Effector CD8-positive, alpha-beta T cell (primary cell): ENCODE data around the gene STARD6.
"Not testable (repeated sequence)": the region's sequence is repeated elsewhere in the genome, so short reads cannot be mapped to it uniquely, and the experiment has no call there.

Experiments used
- DNase-seq: peaks from one replicate; lab custom pipeline; 2025; lab: John Stamatoyannopoulos, UW
- total RNA-seq, 4 experiments: gene quantifications; one replicate each; lab custom pipeline; 2026; lab: John Stamatoyannopoulos, UW

Gene STARD6, protein sequence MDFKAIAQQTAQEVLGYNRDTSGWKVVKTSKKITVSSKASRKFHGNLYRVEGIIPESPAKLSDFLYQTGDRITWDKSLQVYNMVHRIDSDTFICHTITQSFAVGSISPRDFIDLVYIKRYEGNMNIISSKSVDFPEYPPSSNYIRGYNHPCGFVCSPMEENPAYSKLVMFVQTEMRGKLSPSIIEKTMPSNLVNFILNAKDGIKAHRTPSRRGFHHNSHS
- total RNA-seq, result 0 to 0.35 (median 0.09) reads per million in 4 experiments

DNA sequence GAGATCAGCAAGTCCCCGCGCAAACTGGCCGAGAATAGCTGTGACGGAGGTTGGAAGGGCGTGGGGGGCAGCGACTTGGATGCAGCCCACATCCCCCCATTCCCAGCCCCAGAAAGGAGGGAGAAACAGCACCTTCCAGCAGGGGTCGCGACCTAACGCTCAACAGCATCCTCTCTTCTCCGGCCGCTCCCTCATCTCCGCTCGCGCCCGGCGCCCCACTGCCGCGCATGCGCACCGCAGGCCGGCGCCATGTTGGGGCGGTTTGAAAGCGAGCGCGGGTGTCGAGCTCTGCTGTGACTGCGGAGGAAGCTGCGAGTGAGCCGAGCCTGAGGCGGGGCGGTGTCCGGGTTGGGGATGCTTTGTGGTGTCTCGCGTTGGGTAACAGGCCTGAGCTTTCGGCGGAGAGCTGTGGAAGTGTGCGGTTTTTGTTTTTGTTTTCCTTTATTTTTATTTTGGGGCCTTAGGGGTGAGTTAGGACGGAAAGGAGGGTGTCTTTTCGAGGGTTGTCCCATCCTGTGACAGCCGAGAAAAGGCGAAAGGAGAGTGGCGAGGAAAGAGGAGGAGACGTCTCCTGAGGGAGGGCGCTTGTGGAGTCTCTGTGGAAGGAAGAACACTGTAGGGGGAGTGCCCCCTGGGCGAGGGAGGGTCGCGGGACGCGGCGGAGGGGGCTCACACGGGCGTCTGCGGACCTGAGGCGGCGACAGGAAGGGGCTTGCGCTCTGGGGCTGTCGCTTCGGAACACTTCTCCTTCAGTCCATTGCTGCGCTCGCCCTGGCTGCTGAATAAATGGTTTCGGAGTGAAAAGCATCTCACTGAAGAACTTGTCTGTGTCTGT is at the start of gene STARD6, which contains the start of gene C18orf54:
TSS of gene STARD6 (minus strand) at position 199 of the 835 bp plus-strand sequence. CDS start 3,285 bp downstream, outside the sequence.
TSS of gene C18orf54 (plus strand) at position 247 of the 835 bp plus-strand sequence. CDS start 2,667 bp downstream, outside the sequence.
- DNase-seq, result peak; percentile 82

DNA sequence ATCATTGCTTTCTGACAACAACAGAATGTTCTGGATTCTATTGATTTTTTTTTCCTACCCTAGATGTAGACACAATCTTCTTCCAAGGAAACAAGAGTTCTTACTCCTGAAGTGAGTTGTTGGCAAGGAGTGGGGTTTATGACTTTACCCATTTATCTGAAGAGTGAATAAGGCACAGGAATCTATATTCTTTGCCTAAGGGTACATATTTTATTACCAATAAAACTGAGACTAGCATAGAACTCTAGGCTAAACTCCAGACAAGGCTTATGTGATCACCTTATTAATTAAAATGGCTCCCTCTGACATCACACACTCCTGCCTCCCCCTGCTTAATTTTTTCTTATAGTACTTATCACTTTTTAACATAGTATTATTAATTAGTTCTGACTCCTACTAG is 47.6 kb upstream of the STARD6 start:
- no peak for DNase-seq

DNA sequence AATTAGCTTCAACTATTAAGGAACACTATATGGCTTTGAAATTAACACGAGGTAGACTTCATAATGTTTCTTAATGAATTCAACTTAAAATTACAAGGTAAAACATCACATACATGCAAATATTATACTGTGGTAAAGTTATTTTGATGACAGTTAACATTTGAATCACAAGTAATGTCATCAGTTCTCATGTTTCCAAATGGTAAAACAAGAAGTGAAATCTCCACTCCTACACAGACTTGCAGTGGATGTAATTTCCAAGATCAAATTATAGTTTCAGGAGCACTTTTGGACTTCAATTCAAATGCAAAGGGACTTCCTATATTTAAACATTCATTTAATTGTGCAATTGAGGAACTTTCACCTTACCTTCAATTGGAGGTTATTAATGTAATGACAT is 39.1 kb upstream of the STARD6 start:
- DNase-seq, result no peak

DNA sequence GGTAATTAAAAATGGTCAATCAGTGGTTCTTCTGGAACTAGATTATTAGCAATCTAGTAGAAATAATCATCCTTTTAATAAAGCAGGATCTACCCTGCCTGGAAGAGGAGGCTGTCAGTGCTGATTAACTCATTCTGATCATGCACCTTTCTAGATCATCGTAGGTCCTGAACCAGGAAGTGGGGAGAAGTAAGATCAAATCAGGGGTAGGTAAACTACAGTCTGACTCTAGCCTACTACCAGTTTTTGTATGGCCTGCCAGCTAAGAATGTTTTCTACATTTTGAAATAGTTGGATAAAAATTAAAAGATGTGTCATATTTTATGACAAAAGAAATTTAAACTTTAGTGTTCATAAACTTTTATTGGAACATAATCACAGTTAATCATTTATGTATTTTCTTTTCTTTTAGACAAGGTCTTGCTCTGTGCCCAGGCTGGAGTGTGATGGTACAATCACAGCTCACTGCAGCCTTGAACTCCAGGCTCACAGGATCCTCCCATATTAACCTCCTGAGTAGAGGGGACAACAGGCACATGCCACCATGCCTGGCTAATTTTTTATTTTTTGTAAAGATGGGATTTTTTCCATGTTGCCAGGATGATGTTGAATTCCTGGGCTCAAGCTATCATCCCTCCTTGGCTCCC is 36.1 kb upstream of the STARD6 start:
- DNase-seq, result no peak

DNA sequence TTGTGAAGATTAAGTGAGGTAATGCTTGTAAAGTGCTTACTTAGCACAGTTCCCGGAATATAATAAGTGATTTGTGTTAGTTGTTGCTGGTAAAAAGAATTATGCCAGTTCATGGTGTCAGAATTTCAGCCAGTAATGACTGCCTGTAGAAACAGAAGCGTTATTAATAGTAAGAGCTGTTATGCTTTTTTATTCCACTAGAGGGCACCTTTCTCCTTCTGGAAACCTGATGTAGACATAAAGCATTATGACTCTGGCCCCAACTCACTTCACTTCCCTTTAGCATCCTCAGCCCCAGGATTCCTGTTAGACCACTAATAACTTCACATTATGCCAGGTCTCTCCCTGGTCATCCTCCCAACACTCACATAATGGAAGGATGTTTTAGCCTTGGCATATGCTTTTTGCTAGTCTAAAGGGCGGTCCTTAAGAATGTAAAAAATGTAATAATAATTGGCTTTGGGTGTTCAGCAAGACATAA is 34.9 kb upstream of the STARD6 start:
- DNase-seq, result no peak

DNA sequence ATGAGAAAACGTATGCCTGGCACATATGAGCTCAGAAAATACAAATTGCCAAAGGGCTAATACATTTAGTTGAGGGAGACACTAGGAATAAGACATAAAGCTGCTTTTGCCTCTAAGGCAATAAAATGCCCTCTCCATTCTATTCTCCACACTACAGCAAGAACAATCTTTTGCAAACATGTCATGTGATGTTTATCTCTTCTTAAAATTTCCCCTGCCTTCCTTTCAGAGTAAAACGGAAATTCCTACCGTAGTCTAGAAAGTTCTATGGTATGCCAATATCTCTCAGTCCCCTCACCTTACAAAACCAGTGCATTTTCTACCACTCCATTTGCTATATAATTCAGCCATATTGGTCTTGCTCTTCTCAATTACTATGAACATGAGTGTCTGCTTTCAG is 33.2 kb upstream of the STARD6 start:
- DNase-seq, result no peak

DNA sequence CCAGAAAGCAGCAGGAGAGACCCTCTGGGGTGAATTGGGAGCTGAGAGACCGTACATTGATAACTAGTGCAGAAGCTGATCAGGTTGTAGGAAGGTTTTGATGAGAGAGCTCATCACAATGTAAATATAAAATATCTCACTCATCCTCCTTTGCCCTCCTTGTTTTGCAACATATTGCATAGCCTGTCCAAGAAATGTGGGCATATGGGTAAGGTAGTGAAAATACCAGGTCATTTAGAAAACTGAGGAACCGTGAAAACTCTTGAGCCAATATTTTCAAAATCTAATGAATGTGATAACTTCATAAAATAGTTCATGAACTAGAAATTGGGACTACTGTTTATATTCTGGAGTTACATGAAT is 31.5 kb upstream of the STARD6 start:
- DNase-seq, result no peak

DNA sequence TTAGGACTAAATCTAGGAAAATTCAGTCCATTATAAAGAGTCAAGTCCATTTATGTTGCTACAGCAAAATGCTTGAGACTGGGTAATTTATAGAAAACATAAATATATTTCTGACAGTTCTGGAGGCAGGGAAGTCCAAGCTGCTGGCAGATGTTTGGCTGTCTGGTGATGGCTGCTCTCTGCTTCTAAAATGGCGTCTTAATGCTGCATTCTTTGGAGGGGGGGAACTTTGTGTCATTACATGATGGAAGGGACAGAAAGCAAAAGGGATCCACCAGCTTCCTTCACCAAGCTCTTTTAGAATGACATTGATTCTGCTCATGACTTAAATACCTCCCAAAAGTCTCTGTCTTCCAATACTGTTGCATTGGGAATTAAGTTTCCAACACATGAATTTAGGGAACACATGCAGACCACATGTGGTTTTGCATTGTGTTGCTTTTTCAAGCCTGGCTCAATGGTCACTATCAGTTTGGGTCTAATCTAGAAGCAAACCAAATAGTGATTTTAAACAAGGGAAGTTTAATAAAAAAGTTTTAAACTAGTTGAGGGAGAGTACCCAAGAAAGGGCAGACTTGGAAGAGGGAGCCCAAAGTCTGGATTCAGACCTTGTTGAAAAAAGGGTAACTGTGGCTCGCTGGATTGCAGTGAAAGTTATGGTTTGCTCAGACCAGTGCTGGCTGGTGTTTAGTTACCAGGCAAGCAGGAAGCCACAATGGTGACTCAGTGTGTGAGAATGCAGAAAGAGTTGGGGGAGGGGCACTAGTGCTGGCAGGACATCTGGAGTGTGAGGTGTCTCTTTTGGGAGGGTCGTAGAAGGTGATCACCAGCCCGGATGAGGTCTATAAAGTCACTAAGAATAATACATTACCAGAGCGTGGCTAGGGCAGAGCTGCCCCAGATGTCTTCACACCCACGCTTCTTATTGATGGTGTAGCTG is 30.8 kb upstream of the STARD6 start:
- no peak for DNase-seq

DNA sequence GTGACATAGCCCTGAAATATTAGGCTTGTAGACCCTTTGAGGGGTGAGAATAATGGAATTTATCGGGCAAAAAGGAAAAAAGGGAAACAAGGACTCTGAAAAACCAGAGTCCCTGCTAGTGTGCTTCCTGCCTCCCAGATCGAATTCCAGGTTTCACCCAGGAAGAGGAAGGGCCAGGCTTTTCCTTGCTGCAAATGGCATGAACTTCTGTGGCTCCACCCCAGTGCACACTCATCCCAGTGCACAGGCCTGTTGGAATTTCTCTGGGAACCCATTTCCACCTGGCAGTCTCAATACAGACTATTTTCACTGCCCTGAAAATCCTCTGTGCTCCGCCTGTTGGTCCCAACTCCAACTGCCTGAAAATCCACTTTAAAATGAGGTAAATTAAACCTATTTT is 30.0 kb upstream of the STARD6 start:
- no peak for DNase-seq

DNA sequence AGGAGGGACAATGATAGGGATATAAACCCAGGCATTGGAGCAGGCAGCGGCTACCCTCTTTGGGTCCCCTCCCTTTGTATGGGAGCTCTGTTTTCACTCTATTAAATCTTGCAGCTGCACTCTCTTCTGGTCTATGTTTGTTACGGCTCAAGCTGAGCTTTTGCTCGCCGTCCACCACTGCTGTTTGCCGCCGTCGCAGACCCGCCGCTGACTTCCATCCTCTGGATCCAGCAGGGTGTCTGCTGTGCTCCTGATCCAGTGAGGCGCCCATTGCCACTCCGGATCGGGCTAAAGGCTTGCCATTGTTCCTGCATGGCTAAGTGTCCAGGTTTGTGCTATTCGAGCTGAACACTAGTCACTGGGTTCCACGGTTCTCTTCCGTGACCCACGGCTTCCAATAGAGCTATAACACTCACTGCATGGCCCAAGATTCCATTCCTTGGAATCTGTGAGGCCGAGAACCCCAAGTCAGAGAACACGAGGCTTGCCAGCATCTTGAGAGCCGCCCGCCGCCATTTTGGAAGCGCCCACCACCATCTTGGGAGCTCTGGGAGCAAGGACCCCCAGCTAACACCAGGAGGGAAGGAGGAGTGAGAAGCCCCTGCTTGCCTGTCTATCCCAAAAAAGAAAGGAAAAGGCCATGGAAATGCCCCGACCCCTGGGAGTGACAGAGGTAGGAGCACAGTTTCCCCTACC is 29.3 kb upstream of the STARD6 start:
- DNase-seq, result not testable (repeated sequence)

DNA sequence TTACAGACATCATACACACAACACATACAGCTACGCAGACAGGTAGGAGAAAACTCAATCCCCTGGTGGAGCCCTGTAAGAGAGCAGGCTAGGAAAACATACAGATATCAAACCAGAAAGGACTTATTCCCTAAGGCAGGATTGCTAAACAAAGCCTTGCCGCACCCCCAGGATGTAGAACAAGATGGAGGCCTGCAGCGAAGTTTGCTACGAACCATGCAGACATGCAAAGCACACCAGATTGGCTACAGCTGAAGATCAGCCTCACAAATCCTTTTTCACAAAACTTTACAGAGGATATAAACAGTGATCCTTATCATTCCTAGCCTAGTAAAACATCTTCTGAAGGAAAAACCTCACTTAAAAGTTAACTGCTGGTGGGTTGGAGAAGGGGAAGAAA is 28.4 kb upstream of the STARD6 start:
- no peak for DNase-seq

DNA sequence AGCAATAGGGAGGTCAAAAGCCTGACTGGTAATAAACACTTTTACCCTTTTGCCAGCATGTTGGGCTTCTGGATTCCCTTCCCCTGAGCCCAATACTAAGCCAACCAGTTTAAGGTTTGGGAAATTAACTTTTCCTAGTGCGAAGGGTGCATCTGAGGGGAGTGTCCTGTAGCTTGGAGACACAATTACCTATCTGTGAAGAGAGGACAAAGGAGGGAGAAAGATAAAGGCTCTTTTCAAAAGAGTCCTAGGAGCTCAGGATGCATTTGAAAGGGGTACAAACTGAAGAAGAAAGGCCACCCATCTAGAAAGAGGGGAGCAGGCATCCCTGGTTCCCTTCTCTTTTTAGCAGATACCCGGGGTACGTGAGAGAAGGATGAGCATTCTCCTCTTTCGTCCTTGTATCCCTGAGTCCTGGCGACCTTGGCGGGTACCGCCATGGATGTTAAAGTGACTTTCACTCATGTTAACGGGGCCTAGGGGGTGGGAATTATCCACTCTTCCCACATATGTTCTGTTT is 25.1 kb upstream of the STARD6 start:
- DNase-seq, result no peak

DNA sequence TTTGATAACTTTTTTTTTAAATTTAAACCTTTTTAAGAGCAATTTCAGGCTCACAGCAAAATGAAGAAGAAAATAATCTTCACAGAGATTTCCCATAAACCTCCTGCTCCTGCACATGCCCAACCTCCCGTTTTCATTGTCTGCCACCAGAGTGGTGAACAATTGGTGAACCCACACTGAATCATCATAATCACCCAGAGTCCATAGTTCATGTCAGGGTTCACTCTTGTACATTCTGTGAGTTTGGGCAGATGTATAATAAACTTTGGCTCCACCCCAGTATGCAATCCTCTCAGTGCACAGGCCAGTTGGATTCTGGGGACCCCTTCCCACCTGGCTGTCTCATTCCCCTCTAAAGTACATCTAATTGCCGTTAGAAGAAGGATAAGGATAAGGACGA is 24.4 kb upstream of the STARD6 start:
- no peak for DNase-seq

DNA sequence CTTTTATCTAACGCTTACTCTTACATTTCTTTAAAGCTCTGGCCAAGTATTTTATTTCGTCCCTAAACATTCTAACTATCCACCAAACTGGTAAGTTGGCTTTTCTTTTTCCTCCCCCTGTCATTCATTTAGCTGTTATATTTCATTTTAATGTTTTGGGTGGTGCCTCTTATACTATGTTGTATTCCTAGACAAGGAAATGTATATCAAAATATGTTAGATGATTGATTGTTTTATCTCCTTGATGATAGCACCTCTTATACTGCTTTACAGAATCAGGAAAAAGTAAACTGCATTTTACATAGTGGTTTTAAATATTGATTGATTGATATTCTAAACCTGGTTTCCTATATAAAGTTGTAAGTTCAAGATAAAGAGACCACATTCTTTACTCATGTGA is 24.0 kb upstream of the STARD6 start:
- DNase-seq, result no peak

DNA sequence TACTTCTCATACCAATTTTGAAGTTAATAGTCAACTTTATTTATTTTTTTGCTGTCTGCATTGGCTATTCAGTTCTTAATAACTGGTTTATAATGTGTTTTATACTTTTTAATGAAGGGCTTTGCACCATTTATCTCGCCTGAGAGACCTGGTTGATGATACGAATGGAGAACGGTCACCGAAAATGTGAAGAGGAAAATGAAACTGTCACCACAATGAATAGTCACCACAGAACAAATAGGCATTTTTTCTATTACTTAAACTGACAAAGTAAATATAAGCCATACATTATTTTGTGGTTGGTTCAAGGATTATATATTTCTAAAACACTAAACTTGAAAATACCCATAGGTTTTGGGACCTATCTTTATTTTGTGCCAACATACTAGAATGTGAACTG is 20.4 kb upstream of the STARD6 start:
- DNase-seq, result no peak

DNA sequence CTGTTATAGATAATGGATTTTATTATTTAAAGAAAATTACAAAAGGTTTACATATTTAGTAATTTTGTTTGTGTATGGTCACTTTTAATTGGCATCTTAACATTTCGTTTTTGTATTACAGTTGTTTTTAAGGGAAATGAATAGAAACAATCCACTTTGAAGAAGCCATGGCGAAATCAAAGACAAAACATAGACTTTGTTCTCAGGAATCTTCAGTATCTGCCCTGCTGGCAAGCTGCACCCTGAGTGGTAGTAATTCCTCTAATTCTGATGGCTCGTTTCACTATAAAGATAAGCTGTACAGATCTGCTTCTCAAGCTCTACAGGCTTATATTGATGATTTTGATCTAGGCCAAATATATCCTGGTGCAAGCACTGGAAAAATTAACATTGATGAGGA is 2.7 kb upstream of the STARD6 start:
- DNase-seq, result no peak

DNA sequence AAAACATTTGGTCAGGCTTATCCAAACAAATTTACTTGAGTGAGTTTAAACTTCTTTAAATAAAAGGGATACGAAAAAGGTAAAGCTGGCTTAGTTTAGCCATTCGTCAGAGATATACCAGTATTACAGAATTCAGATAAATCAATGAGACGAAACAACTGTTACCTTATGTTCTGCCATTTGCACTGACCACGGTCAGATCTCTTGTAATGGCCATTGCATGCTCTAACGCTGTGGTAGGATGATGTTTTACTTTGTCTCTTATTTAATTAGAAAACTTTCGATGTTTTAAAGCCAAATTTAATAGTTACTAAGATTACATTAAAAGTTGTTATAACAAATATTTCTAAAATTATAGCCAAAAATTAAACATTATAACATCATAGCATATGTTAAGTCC is 1.6 kb upstream of the STARD6 start:
- DNase-seq, result no peak

DNA sequence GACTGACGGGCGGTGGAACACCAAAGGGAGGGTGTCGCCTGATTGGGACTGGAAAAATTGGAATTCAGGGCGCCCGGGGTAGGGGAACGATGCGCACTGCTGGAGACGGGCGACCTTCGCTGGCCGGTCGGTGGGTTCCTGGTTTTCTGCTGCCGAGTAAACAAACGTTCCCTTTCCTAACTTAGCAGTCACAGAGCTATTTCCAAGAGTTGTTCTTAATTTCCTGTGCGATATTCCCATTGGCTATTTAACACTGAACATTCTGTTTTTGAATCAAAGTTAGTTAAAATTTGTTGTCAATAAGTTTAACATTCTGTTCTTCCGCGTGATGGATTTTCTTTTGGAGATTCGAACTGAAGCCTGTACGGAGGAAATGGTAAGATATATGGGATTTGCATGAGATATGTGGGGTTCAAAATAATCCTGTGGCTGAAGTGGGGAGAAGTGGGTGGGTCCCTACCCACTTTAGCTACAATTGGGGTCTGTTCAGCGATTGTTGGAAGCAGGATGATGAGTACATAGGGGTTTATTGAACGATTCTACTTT is 910 bp upstream of the STARD6 start:
- no peak for DNase-seq

DNA sequence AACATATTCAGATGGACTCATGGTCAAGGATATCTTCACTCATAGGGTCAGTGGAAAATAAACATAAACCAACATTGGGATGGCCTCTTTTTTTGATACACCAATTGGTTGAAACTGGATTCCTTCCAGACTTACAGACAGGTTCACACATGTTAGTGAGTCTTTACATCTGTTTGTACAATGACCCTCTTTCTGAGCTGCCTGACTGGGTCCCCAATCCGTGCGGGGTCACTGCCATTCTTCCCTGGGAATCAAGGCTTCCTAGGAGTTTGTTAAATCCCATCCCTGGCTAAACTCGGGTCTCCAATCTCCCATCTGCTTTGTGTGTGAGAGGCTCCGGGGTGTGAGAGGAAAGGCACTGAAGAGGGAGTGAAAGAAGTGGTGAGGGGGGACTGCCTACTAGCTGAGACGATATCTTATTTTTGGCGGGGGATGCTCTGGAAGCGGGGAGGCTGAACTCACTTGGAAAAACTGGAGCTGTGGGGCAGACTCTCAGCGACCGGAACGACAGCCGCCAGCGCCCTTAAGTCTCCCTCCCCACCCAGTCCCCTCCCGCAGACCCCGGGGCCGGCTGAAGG is 487 bp downstream of the STARD6 start:
- no peak for DNase-seq

DNA sequence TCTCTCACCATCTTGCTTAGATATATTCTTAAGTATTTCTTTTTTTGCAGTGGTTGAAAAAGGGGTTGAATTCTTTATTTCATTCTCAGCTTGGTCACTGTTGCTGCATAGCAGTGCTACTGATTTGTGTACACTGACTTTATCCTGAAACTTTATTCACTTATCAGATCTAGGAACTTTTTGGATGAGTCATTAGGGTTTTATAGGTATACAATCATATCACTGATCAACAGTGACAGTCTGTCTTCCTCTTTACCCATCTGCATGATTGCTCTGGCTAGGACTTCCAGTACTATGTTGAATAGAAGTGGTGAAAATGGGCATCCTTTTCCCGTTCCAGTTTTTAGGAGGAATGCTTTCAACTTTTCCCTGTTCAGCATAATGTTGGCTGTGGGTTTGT is 6.5 kb downstream of the STARD6 start:
- no peak for DNase-seq
